ENCODE results near the gene MGLL.

MGLL gene

GRCh38 chr3:127777921-127778656 is 44.2 kb downstream of the MGLL start:
- H3K27ac ChIP-seq (ENCODE audit: low read depth, low read length) = no peak overlapping the region
- peaks cover 0 to 5% (median 3%) of the 10 kb centered on the region in 5 donors for H3K9me3 ChIP-seq (ENCODE audit: control insufficient read depth in 5 of 5, low read length in 5 of 5)
- H3K9ac ChIP-seq (ENCODE audit: low read length in 5 of 5) = no peak overlapping the region

GRCh38 chr3:127777332-127777731 is 45.0 kb downstream of the MGLL start:
- Histone ChIP-seq H3K9me3 (ENCODE audit: control insufficient read depth in 5 of 5, low read length in 5 of 5) (peaks cover 0 to 5% (median 3%) of the 10 kb centered on the region in 5 donors), H3K36me3 (ENCODE audit: control insufficient read depth in 5 of 5, insufficient read depth in 5 of 5, low read length in 5 of 5) (peaks cover 9 to 43% (median 33%) of the 10 kb centered on the region in 5 donors), H3K27ac (ENCODE audit: low read depth, low read length) (no peak overlapping the region), H3K9ac (ENCODE audit: low read length in 5 of 5) (no peak overlapping the region), H3K4me1 (ENCODE audit: control insufficient read depth in 5 of 5, insufficient read depth in 5 of 5, low read length in 5 of 5) (peaks cover 14 to 96% (median 82%) of the 10 kb centered on the region in 5 donors), H3K4me3 (ENCODE audit: low read depth in 1 of 5, low read length in 5 of 5) (no peak overlapping the region), H3K27me3 (ENCODE audit: control insufficient read depth in 5 of 5, insufficient read depth in 4 of 5, low read length in 5 of 5) (no peaks in the 10 kb centered on the region)

More at GRCh38 chr3:127777921-127778656, 44.2 kb downstream of the MGLL start:
- H3K36me3 ChIP-seq (ENCODE audit: control insufficient read depth in 5 of 5, insufficient read depth in 5 of 5, low read length in 5 of 5) = peaks cover 9 to 42% (median 29%) of the 10 kb centered on the region in 5 donors
- peaks cover 10 to 95% (median 79%) of the 10 kb centered on the region in 5 donors for H3K4me1 ChIP-seq (ENCODE audit: control insufficient read depth in 5 of 5, insufficient read depth in 5 of 5, low read length in 5 of 5)
- H3K27me3 ChIP-seq (ENCODE audit: control insufficient read depth in 5 of 5, insufficient read depth in 4 of 5, low read length in 5 of 5) = no peaks in the 10 kb centered on the region
- H3K4me3 ChIP-seq (ENCODE audit: low read depth in 1 of 5, low read length in 5 of 5) = no peak overlapping the region

DNA sequence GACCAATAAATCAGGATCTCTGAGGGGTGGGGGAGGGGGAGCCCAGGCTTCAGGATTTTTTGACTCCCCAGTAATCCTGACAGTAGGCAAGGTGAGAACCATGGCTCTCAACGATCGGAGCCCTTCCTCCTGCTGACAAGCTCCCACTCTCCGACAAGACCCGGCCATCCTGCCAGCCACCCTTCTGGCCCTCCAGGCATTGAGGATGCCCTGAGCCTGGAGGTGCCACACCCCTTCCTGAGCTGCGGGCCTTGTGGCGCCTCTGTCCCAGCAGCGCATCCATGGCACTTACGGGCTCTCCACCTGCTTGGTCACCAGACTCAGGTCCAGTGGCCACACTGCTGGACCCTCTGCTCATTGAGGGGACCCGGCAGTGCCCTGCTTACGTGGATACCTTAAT is 46.0 kb downstream of the MGLL start:
- Histone ChIP-seq H3K4me1 (ENCODE audit: control insufficient read depth in 5 of 5, insufficient read depth in 5 of 5, low read length in 5 of 5) (peaks cover 17 to 95% (median 82%) of the 10 kb centered on the region in 5 donors), H3K27me3 (ENCODE audit: control insufficient read depth in 5 of 5, insufficient read depth in 4 of 5, low read length in 5 of 5) (no peaks in the 10 kb centered on the region), H3K9me3 (ENCODE audit: control insufficient read depth in 5 of 5, low read length in 5 of 5) (peaks cover 0 to 5% (median 3%) of the 10 kb centered on the region in 5 donors), H3K36me3 (ENCODE audit: control insufficient read depth in 5 of 5, insufficient read depth in 5 of 5, low read length in 5 of 5) (peaks cover 9 to 38% (median 29%) of the 10 kb centered on the region in 5 donors), H3K27ac (ENCODE audit: low read depth, low read length) (peak overlapping the region; percentile 91), H3K9ac (ENCODE audit: low read length in 5 of 5) (peak overlapping the region in 2 of 5 donors; percentile 28 to 57), H3K4me3 (ENCODE audit: low read depth in 1 of 5, low read length in 5 of 5) (no peak overlapping the region)

- Histone ChIP-seq H3K4me1 (ENCODE audit: control insufficient read depth in 5 of 5, insufficient read depth in 5 of 5, low read length in 5 of 5) (peaks cover 12 to 90% (median 82%) of the 10 kb centered on the region in 5 donors), H3K36me3 (ENCODE audit: control insufficient read depth in 5 of 5, insufficient read depth in 5 of 5, low read length in 5 of 5) (peaks cover 5 to 32% (median 24%) of the 10 kb centered on the region in 5 donors), H3K27ac (ENCODE audit: low read depth, low read length) (peak overlapping the region; percentile 91), H3K27me3 (ENCODE audit: control insufficient read depth in 5 of 5, insufficient read depth in 4 of 5, low read length in 5 of 5) (no peaks in the 10 kb centered on the region), H3K9ac (ENCODE audit: low read length in 5 of 5) (peak overlapping the region in 3 of 5 donors; percentile 7 to 57 (median 49)), H3K4me3 (ENCODE audit: low read depth in 1 of 5, low read length in 5 of 5) (peak overlapping the region in 1 of 5 donors; percentile 8), H3K9me3 (ENCODE audit: control insufficient read depth in 5 of 5, low read length in 5 of 5) (peaks cover 0 to 5% (median 3%) of the 10 kb centered on the region in 5 donors)
These were observed 46.8 kb downstream of the MGLL start for GRCh38 chr3:127775398-127776109.

DNA sequence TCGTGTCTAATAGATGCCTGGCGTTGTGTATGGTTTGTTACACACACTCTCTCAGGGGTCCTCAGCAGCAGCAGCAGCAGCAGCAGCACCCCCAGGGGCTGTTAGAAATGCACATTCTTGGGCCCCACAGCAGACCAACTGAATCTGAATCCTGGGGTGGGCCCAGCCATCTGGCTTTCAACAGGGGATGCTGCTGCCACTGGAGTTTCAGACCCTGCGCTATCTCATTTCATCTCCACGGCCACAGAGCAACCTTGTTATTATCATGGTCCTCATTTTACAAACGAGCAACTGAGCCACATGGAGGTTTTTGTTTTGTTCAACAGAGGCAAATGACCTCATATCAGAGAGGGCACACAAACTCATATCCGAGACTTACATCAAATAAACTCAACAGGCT is 47.7 kb downstream of the MGLL start:
- Histone ChIP-seq H3K9ac (ENCODE audit: low read length in 5 of 5) (peak overlapping the region in 1 of 5 donors; percentile 8), H3K27ac (ENCODE audit: low read depth, low read length) (peak overlapping the region; percentile 91), H3K9me3 (ENCODE audit: control insufficient read depth in 5 of 5, low read length in 5 of 5) (peaks cover 0 to 5% (median 3%) of the 10 kb centered on the region in 5 donors), H3K4me1 (ENCODE audit: control insufficient read depth in 5 of 5, insufficient read depth in 5 of 5, low read length in 5 of 5) (peaks cover 12 to 84% (median 77%) of the 10 kb centered on the region in 5 donors), H3K36me3 (ENCODE audit: control insufficient read depth in 5 of 5, insufficient read depth in 5 of 5, low read length in 5 of 5) (peaks cover 0 to 30% (median 21%) of the 10 kb centered on the region in 5 donors), H3K4me3 (ENCODE audit: low read depth in 1 of 5, low read length in 5 of 5) (no peak overlapping the region), H3K27me3 (ENCODE audit: control insufficient read depth in 5 of 5, insufficient read depth in 4 of 5, low read length in 5 of 5) (no peaks in the 10 kb centered on the region)

DNA sequence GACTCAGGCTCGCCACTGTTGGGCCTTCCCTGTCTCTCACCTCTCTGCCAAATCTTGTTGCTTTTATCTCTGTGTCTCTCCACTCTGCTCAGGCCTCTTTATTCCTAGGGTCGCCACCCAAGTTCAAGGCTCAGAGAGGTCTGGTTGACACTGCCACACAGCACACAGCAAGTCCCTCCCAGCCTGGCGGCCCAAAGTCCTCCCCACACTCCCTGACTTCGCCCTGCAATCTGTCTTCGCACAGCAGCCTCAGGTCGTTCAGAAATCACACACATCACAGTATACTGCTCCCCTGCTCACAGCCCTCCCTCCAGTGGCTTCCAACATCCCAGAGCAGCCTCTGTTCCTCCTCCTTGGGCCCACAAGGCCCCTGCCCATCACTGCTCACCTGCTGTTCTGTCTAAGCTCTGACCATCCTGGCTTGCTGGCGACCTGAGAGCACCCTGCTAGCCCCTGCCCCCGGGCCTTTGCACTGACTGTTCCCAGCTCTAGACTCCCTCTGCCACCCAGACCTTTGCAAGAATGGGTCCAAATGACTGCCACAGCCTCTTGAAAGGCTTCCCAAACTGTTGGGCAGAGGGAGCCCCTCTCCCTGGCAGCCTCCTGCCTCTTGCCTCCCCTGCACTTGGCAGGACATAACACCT is 48.4 kb downstream of the MGLL start:
- no peak overlapping the region for H3K9ac ChIP-seq (ENCODE audit: low read length in 5 of 5)
- peaks cover 0 to 30% (median 18%) of the 10 kb centered on the region in 5 donors for H3K36me3 ChIP-seq (ENCODE audit: control insufficient read depth in 5 of 5, insufficient read depth in 5 of 5, low read length in 5 of 5)
- no peaks in the 10 kb centered on the region for H3K27me3 ChIP-seq (ENCODE audit: control insufficient read depth in 5 of 5, insufficient read depth in 4 of 5, low read length in 5 of 5)
- H3K27ac ChIP-seq (ENCODE audit: low read depth, low read length) = peak overlapping the region; percentile 91
- peaks cover 0 to 5% (median 3%) of the 10 kb centered on the region in 5 donors for H3K9me3 ChIP-seq (ENCODE audit: control insufficient read depth in 5 of 5, low read length in 5 of 5)
- H3K4me3 ChIP-seq (ENCODE audit: low read depth in 1 of 5, low read length in 5 of 5) = no peak overlapping the region
- peaks cover 12 to 83% (median 77%) of the 10 kb centered on the region in 5 donors for H3K4me1 ChIP-seq (ENCODE audit: control insufficient read depth in 5 of 5, insufficient read depth in 5 of 5, low read length in 5 of 5)

DNA sequence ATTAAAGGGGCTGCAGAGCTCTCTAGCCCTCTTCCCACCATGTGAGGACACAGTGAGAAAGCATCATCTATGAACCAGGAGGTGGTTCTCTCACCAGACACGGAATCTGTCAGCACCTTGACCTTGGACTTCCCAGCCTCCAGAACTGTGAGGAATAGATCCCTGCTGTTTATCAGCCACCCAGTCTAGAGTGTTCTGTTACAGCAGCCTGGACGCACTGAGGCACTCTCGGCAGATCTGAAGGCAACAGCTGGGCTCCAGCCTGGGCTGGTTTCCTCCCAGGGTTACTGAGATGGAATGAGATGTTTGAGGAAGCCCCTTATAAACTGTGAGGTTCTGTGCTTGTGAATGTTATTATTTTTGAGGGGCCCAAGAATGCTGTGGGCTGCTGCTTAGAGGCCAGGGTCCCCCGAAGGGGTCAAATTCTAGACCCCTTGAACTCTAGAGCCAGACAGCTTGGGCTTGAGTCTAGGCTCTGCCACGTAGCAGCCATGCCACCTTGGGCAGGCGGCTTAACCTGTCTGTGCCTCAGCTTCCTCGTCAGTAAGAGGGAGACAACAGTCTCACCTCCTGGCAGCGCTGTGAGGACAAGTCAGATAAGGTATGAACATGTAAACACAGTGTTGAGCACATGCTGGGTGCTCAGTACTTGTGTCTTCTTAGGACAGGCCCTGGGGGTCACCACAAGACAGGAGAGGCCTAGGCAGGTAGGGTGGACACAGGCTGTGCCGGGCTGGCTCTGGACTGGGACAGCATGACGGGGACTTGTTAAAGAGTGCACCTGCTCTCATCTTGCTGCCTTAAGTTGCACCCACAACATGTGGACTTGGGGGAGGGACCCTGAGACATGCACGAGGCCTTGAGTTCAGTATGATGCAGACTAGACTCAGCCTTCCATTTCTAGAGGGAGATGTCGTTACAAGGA is 49.2 kb downstream of the MGLL start:
- Histone ChIP-seq H3K36me3 (ENCODE audit: control insufficient read depth in 5 of 5, insufficient read depth in 5 of 5, low read length in 5 of 5) (peaks cover 0 to 25% (median 14%) of the 10 kb centered on the region in 5 donors), H3K9ac (ENCODE audit: low read length in 5 of 5) (no peak overlapping the region), H3K4me1 (ENCODE audit: control insufficient read depth in 5 of 5, insufficient read depth in 5 of 5, low read length in 5 of 5) (peaks cover 12 to 81% (median 79%) of the 10 kb centered on the region in 5 donors), H3K27ac (ENCODE audit: low read depth, low read length) (peak overlapping the region; percentile 91), H3K27me3 (ENCODE audit: control insufficient read depth in 5 of 5, insufficient read depth in 4 of 5, low read length in 5 of 5) (no peaks in the 10 kb centered on the region), H3K9me3 (ENCODE audit: control insufficient read depth in 5 of 5, low read length in 5 of 5) (peaks cover under 1 to 11% (median 6%) of the 10 kb centered on the region in 5 donors), H3K4me3 (ENCODE audit: low read depth in 1 of 5, low read length in 5 of 5) (no peak overlapping the region)

GRCh38 chr3:127772273-127772672 is 50.0 kb downstream of the MGLL start:
- no peaks in the 10 kb centered on the region for H3K27me3 ChIP-seq (ENCODE audit: control insufficient read depth in 5 of 5, insufficient read depth in 4 of 5, low read length in 5 of 5)
- no peak overlapping the region for H3K4me3 ChIP-seq (ENCODE audit: low read depth in 1 of 5, low read length in 5 of 5)
- H3K9ac ChIP-seq (ENCODE audit: low read length in 5 of 5) = no peak overlapping the region
- H3K4me1 ChIP-seq (ENCODE audit: control insufficient read depth in 5 of 5, insufficient read depth in 5 of 5, low read length in 5 of 5) = peaks cover 12 to 74% (median 71%) of the 10 kb centered on the region in 5 donors
- H3K9me3 ChIP-seq (ENCODE audit: control insufficient read depth in 5 of 5, low read length in 5 of 5) = peaks cover 2 to 15% (median 11%) of the 10 kb centered on the region in 5 donors
- peaks cover 4 to 21% (median 15%) of the 10 kb centered on the region in 5 donors for H3K36me3 ChIP-seq (ENCODE audit: control insufficient read depth in 5 of 5, insufficient read depth in 5 of 5, low read length in 5 of 5)
- H3K27ac ChIP-seq (ENCODE audit: low read depth, low read length) = peak overlapping the region; percentile 91

GRCh38 chr3:127771746-127772145 is 50.6 kb downstream of the MGLL start:
- Histone ChIP-seq H3K36me3 (ENCODE audit: control insufficient read depth in 5 of 5, insufficient read depth in 5 of 5, low read length in 5 of 5) (peaks cover 4 to 20% (median 14%) of the 10 kb centered on the region in 5 donors), H3K9me3 (ENCODE audit: control insufficient read depth in 5 of 5, low read length in 5 of 5) (peaks cover 2 to 14% (median 9%) of the 10 kb centered on the region in 5 donors), H3K4me3 (ENCODE audit: low read depth in 1 of 5, low read length in 5 of 5) (no peak overlapping the region), H3K27me3 (ENCODE audit: control insufficient read depth in 5 of 5, insufficient read depth in 4 of 5, low read length in 5 of 5) (no peaks in the 10 kb centered on the region), H3K27ac (ENCODE audit: low read depth, low read length) (peak overlapping the region; percentile 91), H3K9ac (ENCODE audit: low read length in 5 of 5) (no peak overlapping the region), H3K4me1 (ENCODE audit: control insufficient read depth in 5 of 5, insufficient read depth in 5 of 5, low read length in 5 of 5) (peaks cover 12 to 71% (median 66%) of the 10 kb centered on the region in 5 donors)

All from subcutaneous abdominal adipose tissue (tissue), 5 donors.